Measurements from ENCODE around the gene PTPN4.

PTPN4 gene

DNA sequence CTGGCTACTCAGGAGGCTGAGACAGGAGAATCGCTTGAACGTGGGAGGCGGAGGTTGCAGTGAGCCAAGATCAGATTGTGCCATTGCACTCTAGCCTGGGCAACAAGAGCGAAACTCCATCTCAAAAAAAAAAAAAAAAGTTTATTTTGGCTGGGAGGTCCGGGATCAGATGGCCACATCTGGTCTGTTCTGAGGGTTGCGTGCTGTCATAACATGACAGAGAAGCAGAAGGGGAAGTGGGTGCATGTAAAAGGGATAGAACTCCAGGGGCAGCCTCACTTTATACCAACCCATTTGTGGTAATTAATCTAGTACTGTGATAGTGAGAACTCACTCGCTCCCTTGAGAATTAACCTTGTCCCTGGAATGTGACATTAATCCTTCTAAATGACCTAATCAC lies 101.2 kb downstream of the PTPN4 start:
- no peak for DNase-seq

DNA sequence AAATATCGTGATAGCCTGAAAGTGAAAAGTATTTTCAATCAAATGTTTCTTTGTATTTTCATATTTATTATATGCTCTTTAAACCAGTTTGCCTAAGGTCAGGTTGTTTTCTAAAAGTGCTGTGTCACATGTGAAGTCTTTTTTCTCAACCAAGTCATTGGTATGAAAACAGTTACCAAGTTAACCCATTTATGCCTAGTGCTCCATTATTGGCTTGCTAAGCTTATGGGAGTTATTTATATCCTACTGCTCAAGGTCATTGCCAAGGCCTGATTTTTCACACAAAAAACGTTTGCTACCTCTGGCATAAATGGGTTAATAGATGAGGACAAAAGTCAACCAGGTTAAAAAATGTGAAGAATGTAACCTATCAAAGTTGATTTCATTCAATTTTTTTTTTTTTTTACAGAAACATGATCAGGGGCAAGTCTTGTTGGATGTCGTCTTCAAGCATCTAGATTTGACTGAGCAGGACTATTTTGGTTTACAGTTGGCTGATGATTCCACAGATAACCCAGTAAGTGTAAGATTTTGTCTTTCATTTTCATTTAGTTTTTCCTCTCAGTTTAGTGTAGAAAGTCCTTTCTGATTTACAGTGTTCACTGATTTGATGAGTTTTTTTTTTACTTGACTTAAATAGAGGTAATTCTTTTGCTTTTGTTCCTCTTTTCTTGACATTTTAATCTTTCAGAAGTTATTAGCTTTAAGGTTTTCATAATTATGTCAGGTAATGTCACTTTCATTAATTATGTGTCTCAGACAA lies 102.6 kb downstream of the PTPN4 start:
- peak in 1 of 2 donors; percentile 39 for DNase-seq

DNA sequence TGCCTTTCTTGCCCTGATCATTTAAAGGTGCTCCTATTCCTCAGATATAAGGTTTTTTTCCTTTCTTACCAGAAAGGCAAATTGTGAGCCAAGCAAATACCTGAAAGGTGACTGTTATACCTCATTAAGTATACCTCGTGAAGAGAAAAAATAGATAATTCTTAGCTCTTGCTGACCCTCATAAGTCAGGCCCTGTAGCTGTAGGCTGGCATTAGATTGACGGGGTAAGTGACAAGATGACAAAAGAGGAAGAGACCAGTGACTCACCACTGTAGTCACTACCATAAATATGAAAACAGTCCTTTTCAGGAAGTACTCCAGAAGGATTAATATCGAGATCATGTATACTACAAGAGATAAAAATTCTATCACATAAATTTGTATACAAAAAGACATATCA lies 104.6 kb downstream of the PTPN4 start:
- DNase-seq = peak in 1 of 2 donors; percentile 19

- no peak for DNase-seq
Measured at GRCh38 chr2:119871725-119872124, 112.0 kb downstream of the PTPN4 start.

GRCh38 chr2:119873350-119874315 lies 113.9 kb downstream of the PTPN4 start:
- no peak for DNase-seq

DNA sequence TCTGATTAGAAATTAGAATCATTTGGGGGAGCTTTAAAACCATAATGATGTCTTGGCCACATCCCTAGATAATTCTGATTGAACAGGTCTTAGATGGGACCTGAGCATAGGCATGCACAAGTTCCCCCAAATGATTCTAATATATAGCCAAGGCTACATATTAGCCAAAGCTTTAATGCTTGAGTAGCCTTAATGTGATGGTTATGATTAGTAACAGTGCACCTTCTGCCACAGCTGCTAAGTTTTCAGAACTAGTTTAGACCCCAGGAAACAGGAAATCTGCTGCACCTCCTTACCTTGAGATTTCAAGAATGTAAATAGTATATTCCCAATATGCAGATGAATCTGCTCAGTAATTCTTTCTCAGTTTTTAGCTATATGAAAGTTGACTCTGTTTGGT lies 119.8 kb downstream of the PTPN4 start:
- no peak for DNase-seq

- no peak for DNase-seq
Measured at GRCh38 chr2:119888680-119889079, 129.0 kb downstream of the PTPN4 start.

DNA sequence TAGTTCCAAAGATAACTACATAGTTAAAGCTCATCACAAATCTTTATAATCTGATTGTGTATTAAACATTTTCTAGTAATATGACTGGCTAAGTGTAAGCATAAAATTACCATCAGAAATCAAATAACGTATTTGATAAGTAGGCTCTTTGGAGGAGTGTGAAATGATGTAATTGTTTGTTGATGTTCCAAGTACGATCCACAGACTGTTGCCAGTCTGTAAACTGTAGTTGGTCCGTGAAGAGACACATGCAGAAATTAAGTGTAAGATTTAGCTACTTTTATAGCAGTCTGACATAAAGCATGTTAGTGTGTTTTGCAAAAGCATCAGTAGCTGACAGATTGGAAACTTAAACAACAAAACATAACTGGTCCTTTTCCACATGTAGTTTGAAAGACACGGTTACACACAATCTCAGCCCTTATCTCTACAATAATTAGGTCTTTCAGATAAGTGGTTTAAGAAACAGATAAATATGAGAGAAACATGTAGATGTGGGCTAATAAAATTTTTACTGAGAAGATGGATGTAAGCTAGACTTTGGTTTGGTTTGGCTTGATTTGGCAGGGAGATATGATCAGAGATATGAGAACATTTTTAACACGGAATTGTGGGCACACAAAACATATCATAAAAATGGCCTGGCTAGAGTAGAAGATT lies 138.1 kb downstream of the PTPN4 start:
- no peak for DNase-seq

- no peak for DNase-seq
Measured at GRCh38 chr2:119901013-119901412, 141.3 kb downstream of the PTPN4 start.

- DNase-seq = no peak
Measured at GRCh38 chr2:119910566-119910965, 150.8 kb downstream of the PTPN4 start.

DNA sequence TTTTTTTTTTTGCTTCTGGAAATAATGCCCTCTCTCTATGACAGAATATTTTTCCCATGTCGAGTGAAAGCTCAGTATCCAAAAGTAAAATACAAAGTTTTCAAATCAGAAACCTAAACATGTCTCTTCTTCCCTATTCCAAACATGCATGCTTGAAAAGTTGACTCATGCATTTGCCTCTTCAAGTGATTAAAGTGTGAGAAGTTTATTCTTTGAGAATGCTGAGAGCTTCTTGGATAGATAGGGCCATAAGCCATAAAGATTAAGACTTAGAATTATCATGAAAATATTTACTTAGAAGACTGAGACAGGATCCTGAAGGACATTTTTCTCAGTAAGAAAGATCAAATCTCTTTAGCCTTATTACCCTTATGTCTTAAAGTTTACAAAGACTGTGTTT lies 154.5 kb downstream of the PTPN4 start:
- DNase-seq = no peak

GRCh38 chr2:119921825-119922224 lies 162.1 kb downstream of the PTPN4 start:
- no peak for DNase-seq

DNA sequence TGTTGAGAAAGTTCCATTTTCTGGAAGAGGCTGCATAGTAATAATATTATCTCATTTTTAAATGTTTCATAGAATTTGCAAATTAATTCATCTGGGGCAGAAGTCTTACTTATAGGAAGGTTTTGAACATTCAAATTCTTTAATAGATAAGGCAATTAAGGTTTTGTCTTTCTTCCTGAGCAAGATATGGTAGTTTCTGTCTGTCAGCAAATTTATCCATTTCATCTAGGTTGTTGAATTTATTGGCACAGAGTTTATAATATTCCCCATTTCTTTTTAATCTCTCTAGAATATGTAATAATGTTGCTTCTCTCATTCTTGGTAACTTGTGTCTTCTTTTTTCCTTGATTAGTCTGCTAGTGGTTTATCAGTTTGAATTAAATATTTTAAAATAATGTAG lies 163.0 kb downstream of the PTPN4 start:
- no peak for DNase-seq

GRCh38 chr2:119929537-119929936 lies 169.8 kb downstream of the PTPN4 start:
- peak; percentile 59 to 85 for DNase-seq

GRCh38 chr2:119932809-119933208 lies 173.1 kb downstream of the PTPN4 start:
- no peak for DNase-seq

- no peak for DNase-seq
Measured at GRCh38 chr2:119934319-119934718, 174.6 kb downstream of the PTPN4 start.

DNA sequence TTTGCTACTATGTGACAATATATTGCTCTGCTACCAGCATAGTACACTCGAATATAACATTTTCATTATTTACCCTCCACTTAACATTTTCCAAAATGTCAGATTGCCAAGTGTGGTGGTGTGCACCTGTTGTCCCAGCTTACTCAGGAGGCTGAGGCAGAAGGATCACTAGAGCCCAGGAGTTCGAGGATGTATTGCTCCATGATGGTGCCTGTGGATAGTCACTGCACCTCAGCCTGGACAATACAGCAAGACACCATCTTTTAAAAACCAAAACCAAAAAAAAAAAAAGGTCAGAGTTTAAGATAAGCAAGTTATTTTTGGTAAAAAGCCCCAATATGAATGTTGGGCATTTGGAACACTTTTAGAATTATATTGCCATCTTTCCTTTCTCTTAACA lies 178.0 kb downstream of the PTPN4 start:
- no peak for DNase-seq

- no peak for DNase-seq
Measured at GRCh38 chr2:119939915-119940314, 180.2 kb downstream of the PTPN4 start.

DNA sequence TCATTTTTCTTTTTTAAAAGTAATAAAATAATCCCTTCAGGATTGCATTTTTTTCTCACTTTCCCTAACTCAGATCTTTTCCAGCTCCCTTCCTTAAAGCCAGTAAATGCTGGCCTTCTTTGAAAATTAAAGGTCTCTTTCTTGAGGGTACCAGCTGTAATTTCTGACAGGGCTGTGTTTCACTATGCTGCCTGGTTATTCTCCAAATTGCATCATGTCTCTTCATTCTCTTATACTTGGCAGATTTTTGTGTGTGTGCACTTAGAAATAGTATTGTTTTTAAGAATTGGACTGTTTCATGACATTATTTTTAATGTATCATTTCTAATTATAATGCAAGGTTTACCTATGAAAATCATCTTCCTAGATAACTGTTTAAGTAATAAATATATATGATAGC lies 181.1 kb downstream of the PTPN4 start:
- DNase-seq = no peak

DNA sequence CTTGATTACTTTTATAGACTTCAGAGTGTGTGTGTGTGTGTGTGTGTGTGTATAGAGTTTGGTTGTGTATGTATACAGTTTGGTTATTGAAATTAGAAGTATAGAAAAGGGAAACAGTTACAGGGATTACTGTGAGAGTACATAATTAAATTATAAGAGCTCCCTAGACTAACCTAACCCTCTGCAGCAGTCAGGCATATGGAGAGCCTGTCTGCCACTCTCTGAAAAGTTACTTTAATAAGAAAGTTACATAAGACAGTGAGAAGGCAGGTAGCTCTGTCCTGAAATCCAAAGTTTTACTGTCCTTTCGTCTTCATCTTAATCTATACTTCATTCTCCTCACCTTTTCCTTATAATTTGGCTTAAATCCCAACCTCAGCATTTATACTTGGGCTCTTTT lies 181.7 kb downstream of the PTPN4 start:
- DNase-seq = no peak

- DNase-seq = no peak
Measured at GRCh38 chr2:119941981-119942513, 182.3 kb downstream of the PTPN4 start.

DNA sequence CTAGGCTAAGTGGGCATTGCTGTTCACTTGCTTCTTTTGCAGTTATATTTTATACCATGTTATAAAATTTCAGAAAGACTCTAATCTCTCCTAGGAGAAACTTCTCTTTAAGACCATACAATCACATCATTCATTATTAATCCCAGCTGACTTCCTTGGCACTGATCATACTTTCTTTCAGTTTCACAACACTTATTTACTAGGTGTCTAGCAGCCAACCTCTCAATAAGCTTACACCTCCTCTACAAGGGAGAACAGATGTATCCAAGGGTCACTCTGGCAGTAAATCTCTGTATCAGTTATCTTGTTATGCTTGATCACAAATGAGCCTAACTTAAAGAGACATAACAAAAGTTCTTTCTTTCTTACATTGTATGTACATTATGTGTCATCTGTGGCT lies 183.3 kb downstream of the PTPN4 start:
- no peak for DNase-seq

- no peak for DNase-seq
Measured at GRCh38 chr2:119947535-119947934, 187.8 kb downstream of the PTPN4 start.
